Neuronal stem cell (in vitro differentiated cells): ENCODE results near the gene OSBPL9.
A peak's percentile ranks its signal among the peaks of the same experiment; 100 is the strongest.

Source experiments
- DNase-seq: peaks from one replicate; pipeline ENCODE4 v3.0.0-alpha.2; 2013; ENCODE audit warnings: low spot score
- H2AFZ ChIP-seq: one replicate; pipeline ENCODE4 v1.6.1; 2013; ENCODE audit warnings: mild to moderate bottlenecking, low read length, inconsistent platforms
- H2AK5ac ChIP-seq: 2 replicates; pipeline ENCODE4 v1.6.1; 2013; ENCODE audit warnings: low read depth, mild to moderate bottlenecking, inconsistent platforms, low read length, moderate library complexity, mixed read lengths
- H2BK120ac ChIP-seq: 2 replicates; pipeline ENCODE4 v1.6.1; 2013; ENCODE audit warnings: low read depth, mild to moderate bottlenecking, inconsistent platforms, low read length, moderate library complexity, mixed read lengths
- H2BK12ac ChIP-seq: one replicate; pipeline ENCODE4 v1.6.1; 2013; ENCODE audit warnings: low read length, inconsistent platforms
- H2BK15ac ChIP-seq: 2 replicates; pipeline ENCODE4 v1.6.1; 2013; ENCODE audit warnings: mild to moderate bottlenecking, low read length, inconsistent platforms, mixed read lengths
- H2BK5ac ChIP-seq: one replicate; pipeline ENCODE4 v1.6.1; 2013; ENCODE audit warnings: inconsistent platforms, mild to moderate bottlenecking, low read length, moderate library complexity
- H3K14ac ChIP-seq: one replicate; pipeline ENCODE4 v1.6.1; 2013; ENCODE audit warnings: low read length, inconsistent platforms
- H3K18ac ChIP-seq: 2 replicates; pipeline ENCODE4 v1.6.1; 2013; ENCODE audit warnings: low read length, inconsistent platforms
- H3K23ac ChIP-seq: 2 replicates; pipeline ENCODE4 v1.6.1; 2013; ENCODE audit warnings: low read depth, mild to moderate bottlenecking, mixed read lengths, low read length, inconsistent platforms; ENCODE audit not compliant: poor library complexity
- H3K27ac ChIP-seq: replicated peaks from 3 replicates; pipeline ENCODE4 v1.5.1; 2013; ENCODE audit warnings: low read length, inconsistent platforms
- H3K27me3 ChIP-seq, 3 experiments: 2 replicates each; pipeline ENCODE4 v1.6.1; 2013; ENCODE audit warnings: low read length in 3 of 3, mild to moderate bottlenecking in 2 of 3, inconsistent platforms in 1 of 3, low read depth in 1 of 3, mixed read lengths in 1 of 3, moderate library complexity in 1 of 3; ENCODE audit not compliant: control insufficient read depth in 3 of 3, insufficient read depth in 3 of 3
- H3K36me3 ChIP-seq, 2 donors: replicated peaks in 1 of 2; 2 replicates each; pipeline ENCODE4 v1.6.1; 2013; ENCODE audit warnings: low read length in 2 of 2; ENCODE audit not compliant: control insufficient read depth in 2 of 2, insufficient read depth in 2 of 2
- H3K4ac ChIP-seq: 2 replicates; pipeline ENCODE4 v1.6.1; 2013; ENCODE audit warnings: inconsistent platforms, mild to moderate bottlenecking, low read length, moderate library complexity
- H3K4me1 ChIP-seq, 2 donors: 1 replicate in 1 of 2; 2 replicates in 1 of 2; pipeline ENCODE4 v1.6.1; 2013; ENCODE audit warnings: low read length in 2 of 2, low read depth in 1 of 2; ENCODE audit not compliant: control insufficient read depth in 2 of 2, insufficient read depth in 1 of 2
- H3K4me2 ChIP-seq: one replicate; pipeline ENCODE4 v1.6.1; 2013; ENCODE audit warnings: mild to moderate bottlenecking, low read length, inconsistent platforms; ENCODE audit not compliant: insufficient read depth, poor library complexity, severe bottlenecking
- H3K4me3 ChIP-seq, 2 donors: 2 replicates each; pipeline ENCODE4 v1.5.1; 2013; ENCODE audit warnings: low read length in 2 of 2, mild to moderate bottlenecking in 2 of 2, inconsistent platforms in 1 of 2, moderate library complexity in 1 of 2
- H3K79me1 ChIP-seq: one replicate; pipeline ENCODE4 v1.6.1; 2013; ENCODE audit warnings: low read depth, mild to moderate bottlenecking, inconsistent platforms, low read length, moderate library complexity
- H3K9ac ChIP-seq: one replicate; pipeline ENCODE4 v1.6.1; 2013; ENCODE audit warnings: mild to moderate bottlenecking, low read depth, low read length, inconsistent platforms; ENCODE audit not compliant: poor library complexity
- H3K9me3 ChIP-seq, 2 donors: replicated peaks in 1 of 2; 2 replicates each; pipeline versions ENCODE3 to v1.6.1; 2013; ENCODE audit warnings: low read length in 2 of 2, mild to moderate bottlenecking in 2 of 2, inconsistent platforms in 1 of 2, low read depth in 1 of 2, mixed read lengths in 1 of 2, moderate library complexity in 1 of 2; ENCODE audit not compliant: control insufficient read depth in 2 of 2, insufficient read depth in 1 of 2
- H4K8ac ChIP-seq: one replicate; pipeline ENCODE4 v1.6.1; 2013; ENCODE audit warnings: low read depth, mild to moderate bottlenecking, inconsistent platforms, low read length, moderate library complexity
- H4K91ac ChIP-seq: one replicate; pipeline ENCODE4 v1.6.1; 2013; ENCODE audit warnings: low read length, low read depth, mild to moderate bottlenecking, inconsistent platforms; ENCODE audit not compliant: poor library complexity
- WGBS, 2 donors: extraction: QIAGEN DNeasy Blood & Tissue Kit; methylation state at CpG; one replicate each; pipeline ENCODE4 v1.1.7; 2013; ENCODE audit warnings: missing lambda C conversion rate in 2 of 2, mixed read lengths in 1 of 2; ENCODE audit not compliant: insufficient read length in 2 of 2, insufficient replicate concordance in 1 of 2; ENCODE audit errors: extremely low coverage in 2 of 2; 5-methylcytosine and 5-hydroxymethylcytosine counted together

Gene OSBPL9

DNA sequence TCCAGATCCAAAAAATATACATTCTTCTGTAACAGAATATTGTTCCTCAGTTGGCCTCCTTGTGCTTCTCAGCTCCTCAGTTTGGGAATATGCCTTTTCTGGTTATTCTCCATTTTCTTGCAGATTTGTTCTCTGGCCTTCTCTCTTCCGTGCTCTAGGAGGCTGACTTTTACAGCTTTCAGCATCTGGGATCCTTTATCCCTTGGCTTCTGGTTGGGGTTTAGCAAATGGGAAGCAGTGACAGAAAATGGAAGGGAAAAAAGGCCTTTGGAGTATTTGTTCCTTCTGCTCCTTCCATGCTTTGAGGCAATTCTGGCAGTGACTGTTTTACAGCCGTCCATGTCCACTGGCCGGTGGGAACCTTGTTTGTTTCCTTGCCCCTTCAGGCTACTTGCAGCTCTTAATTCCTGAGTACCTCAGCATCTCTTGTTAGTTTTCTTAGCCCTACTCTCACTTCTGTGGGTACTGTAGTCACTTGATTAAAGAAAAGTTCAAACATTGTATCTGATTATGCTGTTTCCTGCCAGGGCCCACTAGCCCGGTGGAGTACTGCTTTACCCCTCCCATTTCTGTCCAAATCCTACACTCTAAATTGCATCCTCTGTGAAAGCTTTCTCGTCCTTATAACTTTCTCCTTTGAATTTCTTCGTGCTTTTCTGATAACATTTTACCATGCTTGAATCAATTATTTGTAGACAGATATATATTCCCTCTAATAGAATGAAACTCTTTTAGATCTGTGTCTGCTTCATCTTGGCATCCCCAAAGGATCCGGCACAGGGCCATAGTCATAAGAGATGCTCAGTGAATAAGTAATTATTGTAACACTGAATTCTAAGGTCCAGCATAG, 118.2 kb downstream of the OSBPL9 start:
- Histone ChIP-seq H4K91ac (no peak overlapping the region), H3K79me1 (peaks cover 2% of the 10 kb centered on the region), H3K27me3 (no peaks in the 10 kb centered on the region), H3K9ac (no peak overlapping the region), H2BK120ac (no peak overlapping the region), H4K8ac (no peak overlapping the region), H3K4me2 (no peak overlapping the region), H3K23ac (no peak overlapping the region), H2BK5ac (no peak overlapping the region), H3K27ac (peak overlapping the region; percentile 5), H3K4me1 (peaks cover 6 to 9% of the 10 kb centered on the region in 2 donors), H2BK15ac (no peak overlapping the region), H3K36me3 (peaks cover 2 to 3% of the 10 kb centered on the region in 2 donors), H3K4ac (no peak overlapping the region), H2AFZ (no peak overlapping the region), H3K9me3 (no peaks in the 10 kb centered on the region), H3K14ac (no peak overlapping the region), H2AK5ac (no peak overlapping the region), H3K4me3 (no peak overlapping the region), H2BK12ac (no peak overlapping the region), H3K18ac (no peak overlapping the region)
- WGBS, 2 donors = no CpG with 5 or more reads among the region's 7 CpGs
- DNase-seq = no peak

DNA sequence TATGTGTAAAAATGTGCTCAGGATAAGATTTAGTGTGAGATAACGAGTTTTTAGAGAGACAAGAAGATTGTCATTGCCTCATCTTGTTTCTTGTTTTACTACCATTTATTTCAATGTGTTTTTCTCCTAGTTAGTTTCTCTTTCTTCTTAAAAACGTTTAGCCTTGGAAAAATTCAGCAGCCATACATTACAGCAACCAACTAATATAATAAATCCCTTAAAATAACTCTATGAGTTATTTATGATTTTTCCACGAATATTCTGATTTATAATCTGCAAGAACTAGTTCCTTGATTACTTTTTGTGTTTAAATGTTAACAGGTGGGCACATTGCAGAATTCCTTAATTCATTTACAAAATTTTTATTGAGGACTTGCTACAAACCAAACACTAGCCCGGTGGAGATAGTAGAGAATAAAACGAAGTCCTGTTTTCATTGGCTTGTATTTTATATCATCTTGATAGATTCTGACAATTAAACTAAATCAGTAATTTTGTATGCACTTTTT, 118.9 kb downstream of the OSBPL9 start:
- H3K4ac ChIP-seq = no peak overlapping the region

DNA sequence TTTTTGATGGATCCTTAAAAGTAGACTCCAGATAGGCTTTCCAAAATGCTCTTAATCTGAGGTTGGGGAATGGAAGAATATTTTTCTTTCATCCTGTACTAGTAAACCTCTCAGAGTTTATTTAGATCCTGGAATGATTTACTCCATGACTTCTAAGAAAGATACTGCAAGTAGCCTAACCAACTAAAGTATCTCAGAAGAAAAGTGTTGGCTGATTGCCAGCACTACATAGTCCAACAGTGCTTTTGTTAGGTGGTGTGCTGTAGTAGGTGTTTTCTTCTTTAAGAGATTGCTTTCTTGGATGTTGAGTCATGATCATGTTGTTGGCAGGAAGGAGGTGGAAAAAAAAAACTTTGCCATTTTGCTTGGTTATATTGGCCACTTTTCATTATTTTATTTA, 119.8 kb downstream of the OSBPL9 start:
- Histone ChIP-seq H3K4me1 (peaks cover 6 to 7% of the 10 kb centered on the region in 2 donors), H3K36me3 (peaks cover 0 to 4% of the 10 kb centered on the region in 2 donors), H4K8ac (no peak overlapping the region), H4K91ac (no peak overlapping the region), H2BK120ac (no peak overlapping the region), H3K18ac (no peak overlapping the region), H3K4me3 (no peak overlapping the region), H3K9ac (no peak overlapping the region), H3K9me3 (no peaks in the 10 kb centered on the region), H3K27me3 (no peaks in the 10 kb centered on the region), H2BK12ac (no peak overlapping the region), H2BK5ac (no peak overlapping the region), H3K27ac (no peak overlapping the region), H3K14ac (no peak overlapping the region), H2BK15ac (no peak overlapping the region), H3K4me2 (no peak overlapping the region), H2AK5ac (no peak overlapping the region), H3K23ac (no peak overlapping the region), H3K79me1 (no peaks in the 10 kb centered on the region), H2AFZ (no peak overlapping the region), H3K4ac (no peak overlapping the region)
- DNase-seq = no peak

More for the DNA sequence above, 118.9 kb downstream of the OSBPL9 start:
- H3K4me3 ChIP-seq = no peak overlapping the region
- peaks cover 6 to 9% of the 10 kb centered on the region in 2 donors for H3K4me1 ChIP-seq
- H3K27ac ChIP-seq = no peak overlapping the region
- no peaks in the 10 kb centered on the region for H3K27me3 ChIP-seq
- H3K79me1 ChIP-seq = peaks cover 2% of the 10 kb centered on the region
- no peak overlapping the region for H3K23ac ChIP-seq
- H2AK5ac ChIP-seq = no peak overlapping the region
- H3K36me3 ChIP-seq = peaks cover 2 to 3% of the 10 kb centered on the region in 2 donors
- no peak overlapping the region for H4K91ac ChIP-seq
- no peak overlapping the region for H3K14ac ChIP-seq
- no peak overlapping the region for H2BK5ac ChIP-seq
- H2BK12ac ChIP-seq = no peak overlapping the region
- no peak overlapping the region for H2BK15ac ChIP-seq
- no peak for DNase-seq
- no peak overlapping the region for H2AFZ ChIP-seq
- no peaks in the 10 kb centered on the region for H3K9me3 ChIP-seq
- H3K9ac ChIP-seq = no peak overlapping the region
- no CpG with 5 or more reads among the region's 5 CpGs for WGBS, 2 donors
- H2BK120ac ChIP-seq = no peak overlapping the region
- no peak overlapping the region for H3K4me2 ChIP-seq
- no peak overlapping the region for H3K18ac ChIP-seq
- H4K8ac ChIP-seq = no peak overlapping the region

DNA sequence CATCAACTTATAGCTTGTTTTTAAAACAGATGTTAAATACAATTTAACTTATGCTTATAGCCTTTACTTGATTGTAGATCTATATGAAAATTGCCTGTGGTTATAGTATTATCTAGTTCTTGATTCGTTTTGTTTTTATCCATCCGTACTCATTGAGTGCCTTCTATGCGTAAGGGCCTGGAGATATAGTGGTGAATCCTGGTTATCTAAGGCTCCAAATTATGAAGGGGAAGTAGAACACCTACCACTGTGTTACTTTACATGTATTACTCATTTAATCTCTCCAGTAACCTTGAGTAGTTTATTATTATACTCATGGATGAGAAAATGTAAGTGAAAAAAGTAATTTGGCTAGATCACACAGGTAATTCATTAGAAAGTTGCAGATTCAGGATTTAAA, 121.8 kb downstream of the OSBPL9 start:
- no peaks in the 10 kb centered on the region for H3K79me1 ChIP-seq
- H3K27me3 ChIP-seq = no peaks in the 10 kb centered on the region
- no peak overlapping the region for H2BK15ac ChIP-seq
- H3K18ac ChIP-seq = no peak overlapping the region
- no peak overlapping the region for H2BK12ac ChIP-seq
- H2BK5ac ChIP-seq = no peak overlapping the region
- no peak overlapping the region for H2BK120ac ChIP-seq
- no peak overlapping the region for H3K9ac ChIP-seq
- no CpG with 5 or more reads among the region's 3 CpGs for WGBS, 2 donors
- no peak overlapping the region for H3K4me3 ChIP-seq
- H3K4me2 ChIP-seq = no peak overlapping the region
- no peak overlapping the region for H3K27ac ChIP-seq
- no peak overlapping the region for H4K8ac ChIP-seq
- peaks cover 6% of the 10 kb centered on the region in 2 donors for H3K4me1 ChIP-seq
- H3K23ac ChIP-seq = no peak overlapping the region
- H4K91ac ChIP-seq = no peak overlapping the region
- no peak overlapping the region for H3K4ac ChIP-seq
- no peak overlapping the region for H2AFZ ChIP-seq
- no peaks in the 10 kb centered on the region for H3K9me3 ChIP-seq
- no peak overlapping the region for H2AK5ac ChIP-seq
- peaks cover 0 to 5% of the 10 kb centered on the region in 2 donors for H3K36me3 ChIP-seq
- no peak for DNase-seq
- H3K14ac ChIP-seq = no peak overlapping the region
